Adrenal gland (tissue), 12 donors: ENCODE data around the gene FBXW7. TPM values are rescaled to one million over a fixed set of nuclear protein-coding genes. Genes with fewer than 3 reads are reported as not detected.
"Not testable (repeated sequence)": the region's sequence is repeated elsewhere in the genome, so short reads cannot be mapped to it uniquely, and the experiment has no call there.

ENCODE experiments used
- DNase-seq, 7 donors: peaks; one replicate each; pipeline ENCODE4 v3.0.0-alpha.2; 2019 to 2020
- H3K27ac ChIP-seq, 5 donors: fragments of 200-600 bp; sonication (generic) in 4 of 5; 1 replicate in 3 of 5; 2 replicates in 2 of 5; pipeline versions ENCODE4 v1.5.1 to v1.8.0; 2016 to 2020; ENCODE audit warnings: mild to moderate bottlenecking in 1 of 5
- H3K27me3 ChIP-seq: fragments of 200-600 bp; 2 replicates; pipeline ENCODE4 v1.8.0; 2021
- H3K36me3 ChIP-seq, 2 donors: fragments of 200-600 bp; replicated peaks in 1 of 2; 1 replicate in 1 of 2; 2 replicates in 1 of 2; pipeline versions ENCODE4 v1.5.1 to v1.8.0; 2018 to 2022
- H3K4me1 ChIP-seq, 2 donors: fragments of 200-600 bp; replicated peaks in 1 of 2; 1 replicate in 1 of 2; 2 replicates in 1 of 2; pipeline versions ENCODE4 v1.5.1 to v1.8.0; 2018 to 2021
- H3K4me3 ChIP-seq, 4 donors: fragments of 200-600 bp; sonication (generic) in 3 of 4; one replicate each; pipeline ENCODE4 v1.5.1; 2016 to 2018
- H3K9me3 ChIP-seq, 3 donors: fragments of 200-600 bp; sonication (generic) in 1 of 3; replicated peaks in 1 of 3; 1 replicate in 2 of 3; 2 replicates in 1 of 3; pipeline versions ENCODE4 v1.5.1 to v1.8.0; 2016 to 2021
- CTCF ChIP-seq, 6 experiments: fragments of 450-650 bp in 4 of 6; fragments of 200-600 bp in 2 of 6; sonication (generic) in 1 of 6; IDR thresholded peaks; 1 replicate in 5 of 6; 2 replicates in 1 of 6; pipeline versions ENCODE4 v1.5.1 to v1.8.0; 2016 to 2021; ENCODE audit warnings: antibody characterized with exemption in 6 of 6, mild to moderate bottlenecking in 2 of 6, moderate library complexity in 1 of 6
- POLR2A ChIP-seq, 2 donors: fragments of 450-650 bp; IDR thresholded peaks; one replicate each; pipeline ENCODE4 v1.6.1; 2017; ENCODE audit warnings: antibody characterized with exemption in 2 of 2, mild to moderate bottlenecking in 2 of 2, moderate library complexity in 1 of 2
- WGBS, 4 donors: extraction: QIAGEN DNeasy Blood & Tissue Kit in 2 of 4; methylation state at CpG; one replicate each; pipeline versions ENCODE4 v1.1.5 to v1.1.7; 2013 to 2017; 5-methylcytosine and 5-hydroxymethylcytosine counted together
- intact Hi-C, 2 donors: fragments of 100-400 bp; cut with DNase I; formaldehyde crosslinking; loops; one replicate each; pipeline versions ENCODE4 v1.14.1 to v1.15.0; 2022 to 2023
- polyA plus RNA-seq, 3 donors: library from polyadenylated mRNA; stranded (reverse); fragments of 200-250 nt in 2 of 3; fragments of 350-450 nt in 1 of 3; fragmentation: Illumina TruSeq in 1 of 3; extraction: RNeasy Lipid Tissue Mini Kit (QIAGEN cat#74804) in 1 of 3; gene quantifications; one replicate each; pipeline ENCODE4 v1.2.3, GENCODE V29; 2013 to 2014
- total RNA-seq, 9 donors: library from RNA; depleted of rRNA in 4 of 9; stranded (reverse); fragments of >200 nt in 4 of 9; fragments of 120-200 nt in 1 of 9; fragmentation: NEBNext Ultra II Directional in 1 of 9; extraction: Animal tissue kit (Norgen Biotek cat#: 25700) in 1 of 9; gene quantifications; one replicate each; pipeline versions ENCODE4 v1.1.0 to v1.2.4, GENCODE V29; 2013 to 2023
- donor health status: healthy with polysubstance abuse.
- donor health status: Bipolar disorder and iron deficiency.
- donor health status: DM: yes; HTN: yes; CAD: no.
- donor health status: DM: no; HTN: no; CAD: no.
- donor health status: DM: no; HTN: no; CAD: no.
- donor health status: DM: yes; HTN: yes; CAD: no.

FBXW7 gene
- total and polyA plus RNA-seq, 12 donors = 17.6 to 55.5 (median 30.9) TPM

DNA sequence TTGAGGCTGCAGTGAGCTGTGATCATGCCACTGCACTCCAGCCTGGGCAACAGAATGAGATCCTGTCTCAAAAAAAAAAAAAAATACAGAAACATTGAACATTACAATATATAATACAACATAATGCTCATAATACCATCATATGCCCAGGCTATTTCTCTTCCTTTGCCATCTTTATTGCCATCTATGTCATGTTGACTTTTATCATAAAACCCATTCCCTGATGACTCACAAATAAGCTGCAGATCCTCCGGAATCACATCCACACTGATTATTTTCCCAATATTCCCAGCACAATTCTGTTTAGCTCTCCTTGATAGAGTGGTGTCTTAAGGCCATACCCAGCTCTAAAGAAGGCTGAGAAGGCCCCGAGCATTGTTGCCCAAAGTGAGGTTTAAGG, 9.2 kb upstream of the FBXW7 start:
- H3K36me3 ChIP-seq = no peaks in the 10 kb centered on the region
- TF ChIP-seq CTCF (IDR thresholded peaks at IDR 0.05) (no peak), POLR2A (IDR thresholded peaks at IDR 0.05) (no peak)
- no peaks in the 10 kb centered on the region for H3K4me1 ChIP-seq
- intact Hi-C loops = no loop called here
- DNase-seq = no peak
- no peaks in the 10 kb centered on the region for H3K9me3 ChIP-seq
- no peak overlapping the region for H3K4me3 ChIP-seq
- H3K27me3 ChIP-seq = no peaks in the 10 kb centered on the region
- no peak overlapping the region for H3K27ac ChIP-seq
- WGBS, 4 donors = 75 to 90% (median 83%) methylated on average over 2 of the region's 2 CpGs

DNA sequence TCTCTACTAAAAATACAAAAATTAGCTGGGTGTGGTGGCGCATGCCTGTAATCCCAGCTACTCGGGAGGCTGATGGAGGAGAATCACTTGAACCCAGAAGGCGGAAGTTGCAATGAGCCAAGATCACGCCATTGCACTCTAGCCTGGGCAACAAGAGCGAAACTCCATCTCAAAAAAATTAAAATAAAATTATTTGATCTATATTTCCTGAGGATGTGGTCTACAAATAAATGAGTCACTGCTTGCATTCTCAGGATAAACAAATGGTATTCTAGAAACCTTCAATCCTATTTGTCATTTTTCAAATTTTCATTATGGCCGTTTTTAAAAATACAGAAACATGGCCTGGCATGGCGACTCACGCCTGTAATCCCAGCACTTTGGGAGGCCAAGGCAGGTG, 8.6 kb upstream of the FBXW7 start:
- H3K27ac ChIP-seq, H3K9me3 ChIP-seq, DNase-seq, H3K36me3 ChIP-seq, H3K4me3 ChIP-seq, H3K4me1 ChIP-seq, H3K27me3 ChIP-seq, intact Hi-C loops: not testable (repeated sequence)
- WGBS, 4 donors = 82 to 94% (median 93%) methylated on average over 8 of the region's 8 CpGs

DNA sequence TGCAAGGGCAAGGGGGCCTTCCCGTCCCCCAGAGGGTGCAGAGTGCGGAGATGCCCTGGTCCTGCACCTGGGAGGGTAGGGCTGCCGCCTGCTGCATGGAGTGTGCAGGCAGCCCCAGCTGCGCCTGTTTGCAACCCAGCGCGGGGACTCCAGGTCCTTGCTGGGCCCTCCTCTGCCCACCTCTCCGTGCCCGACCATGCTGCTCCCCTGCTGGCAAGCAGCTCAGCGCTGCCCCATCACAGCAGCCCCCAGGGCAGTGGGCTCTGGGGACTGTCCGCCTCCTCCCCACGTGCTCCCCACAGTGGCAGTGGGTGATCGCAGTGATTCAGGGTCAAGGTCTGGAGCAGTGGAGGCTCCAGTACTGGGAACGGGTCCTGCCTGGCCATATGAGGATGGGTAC, 5.0 kb upstream of the FBXW7 start:
- Histone ChIP-seq H3K27ac (no peak overlapping the region), H3K36me3 (no peaks in the 10 kb centered on the region), H3K4me3 (no peak overlapping the region), H3K9me3 (no peaks in the 10 kb centered on the region), H3K4me1 (peaks cover 4 to 19% of the 10 kb centered on the region in 2 donors), H3K27me3 (no peaks in the 10 kb centered on the region)
- no peak for DNase-seq
- intact Hi-C loops = no loop called here
- WGBS, 4 donors = 90 to 96% (median 92%) methylated on average over 10 to 13 of the region's 13 CpGs
- TF ChIP-seq POLR2A (IDR thresholded peaks at IDR 0.05) = no peak
- TF ChIP-seq CTCF (IDR thresholded peaks at IDR 0.05) = no peak

DNA sequence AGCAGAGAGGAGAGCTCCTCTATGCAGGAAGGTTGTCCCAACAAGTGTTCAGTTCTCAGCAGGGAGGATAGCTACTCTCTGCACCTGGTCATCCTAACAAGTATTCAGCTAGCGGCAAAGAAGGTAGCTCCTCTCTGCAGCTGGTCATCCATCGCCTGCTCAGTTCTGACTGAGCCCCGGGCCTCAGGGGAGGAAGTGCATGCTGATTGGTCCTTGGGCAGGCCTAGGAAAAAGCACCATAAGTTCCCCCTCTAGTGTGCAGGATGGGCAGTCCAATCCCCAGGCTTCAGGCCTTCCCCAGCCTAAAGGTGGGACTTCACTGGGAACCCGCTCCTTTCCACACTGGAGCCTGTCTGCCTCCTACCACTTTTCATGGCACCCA, 4.4 kb upstream of the FBXW7 start:
- H3K4me1 ChIP-seq = peaks cover 4 to 19% of the 10 kb centered on the region in 2 donors
- H3K27ac ChIP-seq = no peak overlapping the region
- DNase-seq = no peak
- no peaks in the 10 kb centered on the region for H3K27me3 ChIP-seq
- TF ChIP-seq POLR2A (IDR thresholded peaks at IDR 0.05) (no peak), CTCF (IDR thresholded peaks at IDR 0.05) (no peak)
- no peaks in the 10 kb centered on the region for H3K36me3 ChIP-seq
- WGBS, 4 donors = 91 to 100% (median 94%) methylated on average over 3 to 4 of the region's 4 CpGs
- H3K4me3 ChIP-seq = no peak overlapping the region
- intact Hi-C loops = no loop called here
- H3K9me3 ChIP-seq = no peaks in the 10 kb centered on the region

- peaks cover 4 to 19% of the 10 kb centered on the region in 2 donors for H3K4me1 ChIP-seq
- H3K4me3 ChIP-seq = no peak overlapping the region
- no peaks in the 10 kb centered on the region for H3K9me3 ChIP-seq
- intact Hi-C loops = no loop called here
- no peak for TF ChIP-seq POLR2A (IDR thresholded peaks at IDR 0.05)
- TF ChIP-seq CTCF (IDR thresholded peaks at IDR 0.05) = no peak
- H3K27ac ChIP-seq = no peak overlapping the region
- no peak for DNase-seq
- WGBS, 4 donors = 96 to 98% (median 98%) methylated on average over 12 to 16 of the region's 16 CpGs
- H3K36me3 ChIP-seq = no peaks in the 10 kb centered on the region
- H3K27me3 ChIP-seq = no peaks in the 10 kb centered on the region
Observed at GRCh38 chr4:152539556-152540292, 3.8 kb upstream of the FBXW7 start.
